NT2/D1 (cell line): ENCODE results near the gene CTBP2.

Experiments
- DNase-seq: peaks from one replicate; pipeline ENCODE4 v3.0.0-alpha.2; 2011; ENCODE audit warnings: low read depth, low spot score
- H3K27me3 ChIP-seq: 2 replicates; pipeline ENCODE4 v1.6.0; 2011; ENCODE audit warnings: mild to moderate bottlenecking; ENCODE audit not compliant: insufficient read length, insufficient read depth
- H3K36me3 ChIP-seq: 2 replicates; pipeline ENCODE4 v1.6.1; 2011; ENCODE audit warnings: mild to moderate bottlenecking, low read length, mixed read lengths; ENCODE audit not compliant: insufficient read depth, insufficient read length
- H3K4me1 ChIP-seq: 2 replicates; pipeline ENCODE4 v1.5.1; 2011; ENCODE audit not compliant: insufficient read depth, insufficient read length
- H3K4me3 ChIP-seq: 2 replicates; pipeline ENCODE4 v1.5.1; 2011; ENCODE audit warnings: low read depth; ENCODE audit not compliant: insufficient read length
- H3K9ac ChIP-seq: 2 replicates; pipeline ENCODE4 v1.6.0; 2011; ENCODE audit warnings: low read depth; ENCODE audit not compliant: insufficient read length
- H3K9me3 ChIP-seq: 2 replicates; pipeline ENCODE4 v1.5.1; 2011; ENCODE audit warnings: mild to moderate bottlenecking, low read length; ENCODE audit not compliant: insufficient read depth
- SUZ12 ChIP-seq: IDR thresholded peaks from 2 replicates; pipeline ENCODE4 v1.6.1; 2011; ENCODE audit not compliant: insufficient read length, insufficient read depth; ENCODE audit errors: extremely low read depth
- YY1 ChIP-seq: IDR thresholded peaks from 2 replicates; pipeline ENCODE4 v1.6.1; 2011; ENCODE audit not compliant: insufficient read length, insufficient read depth
- ZNF274 ChIP-seq: IDR thresholded peaks from 2 replicates; pipeline ENCODE4 v1.6.1; 2011; ENCODE audit warnings: mild to moderate bottlenecking, low read depth, low read length

The CTBP2 gene

GRCh38 chr10:125203186-125203800, 42.9 kb upstream of the CTBP2 start:
- Histone ChIP-seq H3K36me3 (no peaks in the 10 kb centered on the region), H3K9ac (no peak overlapping the region), H3K9me3 (no peaks in the 10 kb centered on the region), H3K4me3 (no peak overlapping the region), H3K4me1 (peaks cover 8% of the 10 kb centered on the region), H3K27me3 (no peaks in the 10 kb centered on the region)
- DNase-seq: no peak
- TF ChIP-seq SUZ12 (no peak), ZNF274 (no peak), YY1 (no peak)

GRCh38 chr10:125201791-125202622, 41.6 kb upstream of the CTBP2 start:
- Histone ChIP-seq H3K36me3 (no peaks in the 10 kb centered on the region), H3K4me3 (no peak overlapping the region), H3K27me3 (no peaks in the 10 kb centered on the region), H3K9me3 (no peaks in the 10 kb centered on the region), H3K4me1 (peaks cover 8% of the 10 kb centered on the region), H3K9ac (no peak overlapping the region)
- TF ChIP-seq ZNF274 (no peak), SUZ12 (no peak), YY1 (no peak)
- no peak for DNase-seq

GRCh38 chr10:125201108-125201524, 40.8 kb upstream of the CTBP2 start:
- H3K4me1 ChIP-seq: peaks cover 8% of the 10 kb centered on the region
- TF ChIP-seq YY1 (no peak), SUZ12 (no peak), ZNF274 (no peak)
- no peaks in the 10 kb centered on the region for H3K36me3 ChIP-seq
- no peaks in the 10 kb centered on the region for H3K27me3 ChIP-seq
- no peak overlapping the region for H3K9ac ChIP-seq
- DNase-seq: no peak
- no peak overlapping the region for H3K4me3 ChIP-seq
- H3K9me3 ChIP-seq: no peaks in the 10 kb centered on the region

- Histone ChIP-seq H3K9me3 (no peaks in the 10 kb centered on the region), H3K4me3 (no peak overlapping the region), H3K9ac (no peak overlapping the region), H3K36me3 (no peaks in the 10 kb centered on the region), H3K27me3 (no peaks in the 10 kb centered on the region), H3K4me1 (peaks cover 8% of the 10 kb centered on the region)
- no peak for TF ChIP-seq ZNF274
- no peak for TF ChIP-seq SUZ12
- no peak for TF ChIP-seq YY1
- no peak for DNase-seq
These were observed 40.0 kb upstream of the CTBP2 start for GRCh38 chr10:125200396-125200795.

GRCh38 chr10:125199270-125199669, 38.9 kb upstream of the CTBP2 start:
- no peak for DNase-seq
- H3K4me3 ChIP-seq: no peak overlapping the region
- no peaks in the 10 kb centered on the region for H3K36me3 ChIP-seq
- no peak overlapping the region for H3K9ac ChIP-seq
- no peaks in the 10 kb centered on the region for H3K9me3 ChIP-seq
- H3K27me3 ChIP-seq: no peaks in the 10 kb centered on the region
- TF ChIP-seq YY1 (no peak), ZNF274 (no peak)
- H3K4me1 ChIP-seq: peaks cover 8% of the 10 kb centered on the region

- H3K36me3 ChIP-seq: no peaks in the 10 kb centered on the region
- H3K4me3 ChIP-seq: no peak overlapping the region
- H3K4me1 ChIP-seq: no peaks in the 10 kb centered on the region
- H3K9me3 ChIP-seq: no peaks in the 10 kb centered on the region; the same call in 1 of the 2 replicates
- H3K9ac ChIP-seq: no peak overlapping the region
- no peak for DNase-seq
- H3K27me3 ChIP-seq: no peaks in the 10 kb centered on the region
- no peak for TF ChIP-seq ZNF274
- TF ChIP-seq SUZ12: no peak
- TF ChIP-seq YY1: no peak
These were observed 34.5 kb upstream of the CTBP2 start for GRCh38 chr10:125194814-125195213.

- TF ChIP-seq ZNF274 (no peak), SUZ12 (no peak), YY1 (no peak)
- DNase-seq: no peak
- peaks cover 4% of the 10 kb centered on the region; the same call in 1 of the 2 replicates for H3K9me3 ChIP-seq
- no peaks in the 10 kb centered on the region for H3K27me3 ChIP-seq
- H3K4me1 ChIP-seq: no peaks in the 10 kb centered on the region
- H3K4me3 ChIP-seq: no peak overlapping the region
- H3K36me3 ChIP-seq: no peaks in the 10 kb centered on the region
- H3K9ac ChIP-seq: no peak overlapping the region
These were observed 33.0 kb upstream of the CTBP2 start for GRCh38 chr10:125193306-125193877.
